CD4-positive, alpha-beta T cell treated with Interleukin-2 at 100 ng/mL for 4 hours (primary cell): Measurements from ENCODE around the gene ZNF653.

ENCODE experiments used
- DNase-seq: peaks from one replicate; pipeline ENCODE4 v3.0.0-alpha.2; 2020; ENCODE audit warnings: low spot score

Gene ZNF653

GRCh38 chr19:11519138-11519537 lies 13.5 kb upstream of the ZNF653 start:
- no peak for DNase-seq

GRCh38 chr19:11513946-11514345 lies 8.3 kb upstream of the ZNF653 start:
- no peak for DNase-seq

- DNase-seq, result no peak
Observed at GRCh38 chr19:11510444-11510843, 4.8 kb upstream of the ZNF653 start.

GRCh38 chr19:11507370-11508078 lies 1.9 kb upstream of the ZNF653 start:
- no peak for DNase-seq

- DNase-seq, result no peak
Observed at GRCh38 chr19:11506967-11507366, 1.3 kb upstream of the ZNF653 start.

- DNase-seq, result no peak
Observed at GRCh38 chr19:11506101-11506555, 489 bp upstream of the ZNF653 start.

GRCh38 chr19:11505032-11505503 lies 571 bp downstream of the ZNF653 start:
- DNase-seq, result peak; percentile 96

GRCh38 chr19:11504502-11505031 lies 1.1 kb downstream of the ZNF653 start:
- DNase-seq, result peak; percentile 2

GRCh38 chr19:11499890-11500420 lies 5.7 kb downstream of the ZNF653 start:
- no peak for DNase-seq

- no peak for DNase-seq
Observed at GRCh38 chr19:11499220-11499726, 6.4 kb downstream of the ZNF653 start.

GRCh38 chr19:11496391-11497163 lies 9.1 kb downstream of the ZNF653 start:
- DNase-seq, result peak; percentile 57

- DNase-seq, result no peak
Observed at GRCh38 chr19:11495885-11496284, 9.8 kb downstream of the ZNF653 start.

GRCh38 chr19:11495481-11495880 lies 10.2 kb downstream of the ZNF653 start:
- DNase-seq, result no peak

- DNase-seq, result no peak
Observed at GRCh38 chr19:11494634-11495285, 10.9 kb downstream of the ZNF653 start.

- no peak for DNase-seq
Observed at GRCh38 chr19:11489378-11489777, 16.3 kb downstream of the ZNF653 start.

- no peak for DNase-seq
Observed at GRCh38 chr19:11486661-11487503, 18.8 kb downstream of the ZNF653 start.

GRCh38 chr19:11485245-11485837 lies 20.3 kb downstream of the ZNF653 start:
- no peak for DNase-seq

- DNase-seq, result no peak
Observed at GRCh38 chr19:11483366-11484111, 22.1 kb downstream of the ZNF653 start.

- peak; percentile 83 for DNase-seq
Observed at GRCh38 chr19:11482384-11483050, 23.1 kb downstream of the ZNF653 start.
